Left ventricle myocardium inferior (tissue), 1 donor: Measurements from ENCODE around the gene PPP1R12A. TPM values are rescaled to one million over a fixed set of nuclear protein-coding genes. Genes with fewer than 3 reads are reported as not detected.
A peak's percentile ranks its signal among the peaks of the same experiment; 100 is the strongest.
"Not testable (repeated sequence)": the region's sequence is repeated elsewhere in the genome, so short reads cannot be mapped to it uniquely, and the experiment has no call there.

ENCODE experiments used
- DNase-seq: peaks from one replicate; pipeline ENCODE4 v3.0.0-alpha.2; 2020
- H3K27ac ChIP-seq: fragments of 200-600 bp; replicated peaks from 2 replicates; pipeline ENCODE4 v1.8.0; 2021
- H3K27me3 ChIP-seq: fragments of 200-600 bp; 2 replicates; pipeline ENCODE4 v1.8.0; 2021; ENCODE audit warnings: low read depth
- H3K36me3 ChIP-seq: fragments of 200-600 bp; 2 replicates; pipeline ENCODE4 v1.8.0; 2021
- H3K4me1 ChIP-seq: fragments of 200-600 bp; 2 replicates; pipeline ENCODE4 v1.8.0; 2021
- H3K4me3 ChIP-seq: fragments of 200-600 bp; 2 replicates; pipeline ENCODE4 v1.8.0; 2021; ENCODE audit warnings: mild to moderate bottlenecking, moderate library complexity
- H3K9me3 ChIP-seq: fragments of 200-600 bp; replicated peaks from 2 replicates; pipeline ENCODE4 v1.8.0; 2021
- CTCF ChIP-seq: fragments of 200-600 bp; IDR thresholded peaks from 2 replicates; pipeline ENCODE4 v1.8.0; 2021; ENCODE audit warnings: antibody characterized with exemption, mild to moderate bottlenecking, borderline replicate concordance
- intact Hi-C: fragments of 100-400 bp; cut with micrococcal nuclease; formaldehyde crosslinking; loops from one replicate; pipeline ENCODE4 v1.11.0; 2022
- total RNA-seq: library from RNA; stranded (reverse); fragmentation: NEBNext Ultra II Directional; extraction: Animal tissue kit (Norgen Biotek cat#: 25700); gene quantifications from one replicate; pipeline ENCODE4 v1.2.1, GENCODE V29; 2021
- donor health status: DM: no; HTN: yes; CAD: no; lungs with severe emphysema.

The PPP1R12A gene
- total RNA-seq, 1 donor from 2014 or later, result 42.8 TPM

DNA sequence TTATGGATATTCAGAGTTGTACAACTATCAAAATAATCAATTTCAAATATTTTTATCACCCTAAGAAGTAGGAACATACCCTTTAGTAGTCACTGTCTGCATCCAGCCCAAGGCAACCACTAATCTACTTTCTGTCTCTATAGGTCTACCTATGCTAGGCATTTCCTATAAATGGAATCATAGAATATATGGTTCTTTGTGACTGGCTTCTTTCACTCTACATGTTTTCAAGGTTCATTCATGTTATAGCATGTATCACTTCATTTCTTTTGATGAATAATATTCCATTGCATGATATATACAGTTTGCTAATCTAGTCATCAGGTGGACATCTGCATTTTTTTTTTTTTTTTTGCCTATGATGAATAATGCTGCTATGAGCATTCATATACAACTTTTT is 112.4 kb downstream of the PPP1R12A start:
- TF ChIP-seq CTCF, result no peak
- DNase-seq, result no peak
- Histone ChIP-seq H3K4me3 (no peak overlapping the region), H3K36me3 (peaks cover 19% of the 10 kb centered on the region), H3K4me1 (peaks cover 63% of the 10 kb centered on the region), H3K27me3 (no peaks in the 10 kb centered on the region), H3K27ac (no peak overlapping the region), H3K9me3 (no peaks in the 10 kb centered on the region)
- intact Hi-C loops, result no loop called here

GRCh38 chr12:79818856-79819255 is 116.0 kb downstream of the PPP1R12A start:
- Histone ChIP-seq H3K4me3 (peak overlapping the region; percentile 20), H3K4me1 (peaks cover 55% of the 10 kb centered on the region), H3K9me3 (no peaks in the 10 kb centered on the region), H3K27me3 (no peaks in the 10 kb centered on the region), H3K36me3 (peaks cover 23% of the 10 kb centered on the region), H3K27ac (peak overlapping the region; percentile 79)
- intact Hi-C loops, result loop anchor here (10.0 kb wide), 1 partner anchor 116 kb away; the partner anchor contains the start of gene PPP1R12A
- DNase-seq, result no peak
- TF ChIP-seq CTCF, result no peak

- intact Hi-C loops, H3K9me3 ChIP-seq, H3K27ac ChIP-seq, DNase-seq, H3K27me3 ChIP-seq, H3K4me3 ChIP-seq: not testable (repeated sequence)
- Histone ChIP-seq H3K36me3 (peaks cover 78% of the 10 kb centered on the region), H3K4me1 (peaks cover 16% of the 10 kb centered on the region)
These were observed 150.4 kb downstream of the PPP1R12A start for GRCh38 chr12:79784366-79785065.

DNA sequence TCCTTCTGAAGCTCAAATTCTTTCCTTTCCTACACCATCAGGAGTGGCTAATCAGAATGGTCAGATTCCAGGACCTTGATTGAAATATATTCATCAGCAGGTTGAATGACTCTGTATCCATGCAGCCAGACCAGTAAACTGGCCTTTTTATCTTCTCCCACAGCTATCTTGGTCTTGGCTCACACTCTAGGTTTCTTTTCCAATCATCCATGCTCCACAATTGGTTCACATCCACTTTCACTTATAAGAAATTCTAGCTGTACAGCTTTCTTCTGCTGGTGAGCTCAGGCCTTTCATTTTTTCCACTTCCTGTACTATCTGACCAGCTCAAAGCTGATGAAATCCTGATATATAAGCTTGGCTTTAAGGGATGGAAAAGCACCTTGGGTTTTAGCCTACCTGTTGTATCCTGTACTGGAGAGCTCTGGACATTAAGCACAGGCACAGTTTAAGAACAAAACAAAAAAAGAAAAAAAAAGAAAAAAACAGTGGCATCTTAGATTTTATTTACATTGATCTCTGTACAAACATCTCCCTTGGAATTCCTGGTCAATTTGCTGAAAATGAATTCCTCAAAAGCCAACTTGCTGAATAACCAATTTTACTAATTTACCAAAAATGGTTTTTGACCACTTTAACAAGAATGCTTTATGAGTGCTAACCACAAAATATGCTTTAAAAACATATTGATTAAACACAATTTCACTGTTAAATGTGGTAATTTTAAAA is 152.6 kb downstream of the PPP1R12A start:
- Histone ChIP-seq H3K4me3 (no peak overlapping the region), H3K4me1 (peaks cover 16% of the 10 kb centered on the region), H3K9me3 (no peaks in the 10 kb centered on the region), H3K36me3 (peaks cover 72% of the 10 kb centered on the region), H3K27ac (peak overlapping the region; percentile 67), H3K27me3 (no peaks in the 10 kb centered on the region)
- TF ChIP-seq CTCF, result no peak
- intact Hi-C loops, result no loop called here
- no peak for DNase-seq

GRCh38 chr12:79778802-79779448 is 156.0 kb downstream of the PPP1R12A start:
- no peaks in the 10 kb centered on the region for H3K9me3 ChIP-seq
- intact Hi-C loops, result no loop called here
- no peak for DNase-seq
- no peak overlapping the region for H3K27ac ChIP-seq
- TF ChIP-seq CTCF, result no peak
- H3K4me1 ChIP-seq, result peaks cover 43% of the 10 kb centered on the region
- peaks cover 54% of the 10 kb centered on the region for H3K36me3 ChIP-seq
- H3K27me3 ChIP-seq, result no peaks in the 10 kb centered on the region
- no peak overlapping the region for H3K4me3 ChIP-seq

- TF ChIP-seq CTCF, result no peak
- peaks cover 40% of the 10 kb centered on the region for H3K36me3 ChIP-seq
- no peak for DNase-seq
- intact Hi-C loops, result no loop called here
- no peaks in the 10 kb centered on the region for H3K27me3 ChIP-seq
- H3K27ac ChIP-seq, result peak overlapping the region; percentile 21
- no peak overlapping the region for H3K4me3 ChIP-seq
- H3K9me3 ChIP-seq, result no peaks in the 10 kb centered on the region
- H3K4me1 ChIP-seq, result peaks cover 29% of the 10 kb centered on the region
These were observed 158.8 kb downstream of the PPP1R12A start for GRCh38 chr12:79776111-79776510.
